K562 (cell line): ENCODE data around the gene ZNF593OS. TPM values are rescaled to one million over a fixed set of nuclear protein-coding genes. Genes with fewer than 3 reads are reported as not detected.
A peak's percentile ranks its signal among the peaks of the same experiment; 100 is the strongest.

Experiments
- BRD4 ChIP-seq: fragments of 200-600 bp; sonication (generic); IDR thresholded peaks from 2 replicates; pipeline ENCODE4 v1.6.1; 2017; ENCODE audit warnings: inconsistent platforms
- CCNT2 ChIP-seq: IDR thresholded peaks from 2 replicates; pipeline ENCODE4 v1.6.1; 2011; ENCODE audit warnings: borderline replicate concordance, low read depth, mild to moderate bottlenecking, moderate library complexity, mixed read lengths, low read length; ENCODE audit not compliant: insufficient read length; ENCODE audit errors: extremely low read depth
- CTCF ChIP-seq, 3 experiments: IDR thresholded peaks in 2 of 3; conservative IDR thresholded peaks in 1 of 3; 2 replicates each; pipeline ENCODE4 v1.5.1; 2011 to 2012; ENCODE audit warnings: low read length in 3 of 3, mild to moderate bottlenecking in 3 of 3, control low read depth in 2 of 3, improper control_type of control experiment in 1 of 3, inconsistent platforms in 1 of 3, low read depth in 1 of 3, mixed read lengths in 1 of 3, moderate library complexity in 1 of 3; ENCODE audit not compliant: insufficient read depth in 2 of 3
- GATA2 ChIP-seq: sonication (generic); formaldehyde crosslinking; IDR thresholded peaks from 2 replicates; pipeline ENCODE4 v1.4.0; 2020; ENCODE audit warnings: mild to moderate bottlenecking, missing genetic modification reagents
- HMG20A ChIP-seq: fragments of 450-650 bp; formaldehyde crosslinking; conservative IDR thresholded peaks from 2 replicates; pipeline ENCODE4 v1.4.0; 2020; ENCODE audit warnings: mild to moderate bottlenecking, mixed read lengths
- KDM2B ChIP-seq: fragments of 250-450 bp; sonication (Bioruptor Pico); IDR thresholded peaks from 2 replicates; pipeline ENCODE4 v1.8.0; 2021; ENCODE audit warnings: mild to moderate bottlenecking, moderate library complexity
- NCOA1 ChIP-seq: fragments of 450-650 bp; IDR thresholded peaks from 2 replicates; pipeline ENCODE4 v1.6.1; 2016; ENCODE audit warnings: low read depth
- NR2C2 ChIP-seq, 2 experiments: fragments of 200-800 bp in 1 of 2; sonication (Bioruptor generic) in 1 of 2; sonication (generic) in 1 of 2; formaldehyde crosslinking in 1 of 2; IDR thresholded peaks; 2 replicates each; pipeline versions ENCODE4 v1.6.1 to v1.8.0; 2016 to 2022; ENCODE audit warnings: mild to moderate bottlenecking in 1 of 2, missing compliant biosample characterization in 1 of 2, missing genetic modification characterization in 1 of 2, missing genetic modification reagents in 1 of 2
- POLR3G ChIP-seq: IDR thresholded peaks from 2 replicates; pipeline ENCODE4 v1.6.1; 2011; ENCODE audit not compliant: insufficient read length, insufficient replicate concordance; ENCODE audit errors: extremely low read depth
- SOX6 ChIP-seq: fragments of 450-650 bp; IDR thresholded peaks from 2 replicates; pipeline ENCODE4 v1.6.1; 2014; ENCODE audit warnings: mild to moderate bottlenecking
- ZBTB49 ChIP-seq: sonication (generic); formaldehyde crosslinking; IDR thresholded peaks from 2 replicates; pipeline ENCODE4 v1.8.0; 2022; ENCODE audit warnings: missing genetic modification reagents, mild to moderate bottlenecking, borderline replicate concordance
- ZBTB7A ChIP-seq: IDR thresholded peaks from 2 replicates; pipeline ENCODE4 v1.6.1; 2011; ENCODE audit warnings: low read depth, mild to moderate bottlenecking, low read length, moderate library complexity, borderline replicate concordance; ENCODE audit not compliant: control insufficient read depth
- ZNF197 ChIP-seq: fragments of 200-800 bp; sonication (Bioruptor generic); IDR thresholded peaks from 2 replicates; pipeline ENCODE4 v1.6.1; 2016; ENCODE audit warnings: low read depth, missing genetic modification characterization, missing compliant biosample characterization
- ZNF217 ChIP-seq: sonication (generic); formaldehyde crosslinking; IDR thresholded peaks from 2 replicates; pipeline ENCODE4 v1.8.0; 2022; ENCODE audit warnings: mild to moderate bottlenecking, missing genetic modification reagents
- ZNF561 ChIP-seq: fragments of 450-650 bp; formaldehyde crosslinking; conservative IDR thresholded peaks from 2 replicates; pipeline ENCODE4 v1.4.0; 2020; ENCODE audit warnings: mild to moderate bottlenecking, moderate library complexity
- ZNF609 ChIP-seq: sonication (generic); formaldehyde crosslinking; IDR thresholded peaks from 2 replicates; pipeline ENCODE4 v1.8.1; 2023; ENCODE audit warnings: missing genetic modification reagents, mild to moderate bottlenecking, borderline replicate concordance
- polyA plus RNA-seq, 8 experiments: library from polyadenylated mRNA; depleted of rRNA in 4 of 8; stranded (reverse) in 5 of 8; unstranded in 3 of 8; fragments of >200 nt; fragmentation: Nextera tagmentation in 2 of 8; fragmentation: Illumina TruSeq in 1 of 8; extraction: Ambion mirVana in 2 of 8; extraction: Trizol in 1 of 8; gene quantifications; 2 replicates each; pipeline versions ENCODE4 v1.2.1 to v1.2.3, GENCODE V29; 2011 to 2014; ENCODE audit warnings: inconsistent platforms in 1 of 8, missing spikeins in 1 of 8
- total RNA-seq, 7 experiments: library from RNA; depleted of rRNA in 6 of 7; stranded (reverse); fragments of >200 nt in 6 of 7; fragmentation: Illumina TruSeq in 2 of 7; extraction: Trizol in 2 of 7; gene quantifications; 2 replicates each; pipeline versions ENCODE4 v1.2.1 to v1.2.3, GENCODE V29; 2011 to 2021; ENCODE audit warnings: low replicate concordance in 1 of 7

ZNF593OS gene
- total and polyA plus RNA-seq, 9 of the 15 experiments (the other 6 are each of a cell fraction or from before 2014, with no cell fraction given): 0.24 to 0.27 TPM; not detected in 7

- no peak for TF ChIP-seq ZNF609
- no peak for TF ChIP-seq CCNT2
- no peak for TF ChIP-seq HMG20A
- TF ChIP-seq POLR3G: no peak
- no peak for TF ChIP-seq ZNF197 (CRISPR knock-in tag)
- no peak for TF ChIP-seq GATA2 (CRISPR knock-in tag)
- peak in 2 of 3 experiments; percentile 25 to 37; a peak in 3 of 6 replicates for TF ChIP-seq CTCF (IDR thresholded peaks at IDR 0.05 in 2 of 3, conservative IDR thresholded peaks at IDR 0.05 in 1 of 3; ENCODE audit: insufficient read depth in 2 of 3, low read depth in 1 of 3, low read length in 3 of 3)
- peak; percentile 58 for TF ChIP-seq ZBTB7A
- TF ChIP-seq NR2C2 (CRISPR knock-in tag; IDR thresholded peaks at IDR 0.05): no peak
- TF ChIP-seq NR2C2 (tag; IDR thresholded peaks at IDR 0.05): peak; percentile 88
- no peak for TF ChIP-seq ZBTB49
- no peak for TF ChIP-seq BRD4
- TF ChIP-seq ZNF217 (CRISPR knock-in tag): no peak
- TF ChIP-seq SOX6: no peak
- no peak for TF ChIP-seq ZNF561 (CRISPR knock-in tag)
- no peak for TF ChIP-seq NCOA1
- TF ChIP-seq KDM2B (CRISPR knock-in tag): no peak
Observed at GRCh38 chr1:26189751-26190275, 18.2 kb upstream of the ZNF593OS start (continued).
